ENCODE data around the gene MALT1.

DNA sequence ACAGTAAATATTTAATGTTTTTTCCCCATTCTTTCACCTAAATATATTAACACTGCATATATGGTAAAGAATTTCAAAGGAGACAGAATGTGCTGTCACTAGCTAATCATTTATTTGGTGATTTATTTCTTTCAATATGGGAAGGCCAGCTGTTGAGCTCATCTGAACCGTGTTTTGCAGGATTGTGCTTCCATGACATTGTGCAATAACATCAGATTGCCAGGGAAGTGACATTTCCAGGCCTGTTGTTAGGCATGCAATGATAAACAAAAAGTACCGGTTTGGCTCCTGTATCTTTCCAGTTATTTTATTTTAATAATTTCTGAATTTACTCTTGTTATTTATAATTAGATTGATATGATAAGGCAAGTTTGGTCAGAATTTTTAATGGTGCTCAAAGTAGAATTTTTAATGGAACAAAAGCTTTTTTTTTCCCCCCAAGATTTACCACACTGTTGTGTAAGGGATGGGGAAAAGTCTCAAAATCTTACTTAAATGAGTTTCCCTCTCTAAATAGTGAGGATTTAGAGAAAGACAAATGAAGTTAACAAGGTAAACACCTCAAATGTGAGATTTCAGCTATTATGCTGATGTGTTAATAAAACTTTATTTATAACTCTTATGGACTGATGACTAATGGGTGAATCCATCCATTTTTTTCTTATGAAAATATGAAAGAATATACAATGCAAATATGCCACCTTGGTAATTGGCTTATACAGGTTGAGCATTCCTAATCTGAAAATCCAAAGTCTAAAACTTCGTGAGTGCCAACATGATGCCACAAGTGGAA, 52.7 kb downstream of the MALT1 start:
- no peak for TF ChIP-seq POLR2A (IDR thresholded peaks at IDR 0.05)
- TF ChIP-seq, protein P1, sequence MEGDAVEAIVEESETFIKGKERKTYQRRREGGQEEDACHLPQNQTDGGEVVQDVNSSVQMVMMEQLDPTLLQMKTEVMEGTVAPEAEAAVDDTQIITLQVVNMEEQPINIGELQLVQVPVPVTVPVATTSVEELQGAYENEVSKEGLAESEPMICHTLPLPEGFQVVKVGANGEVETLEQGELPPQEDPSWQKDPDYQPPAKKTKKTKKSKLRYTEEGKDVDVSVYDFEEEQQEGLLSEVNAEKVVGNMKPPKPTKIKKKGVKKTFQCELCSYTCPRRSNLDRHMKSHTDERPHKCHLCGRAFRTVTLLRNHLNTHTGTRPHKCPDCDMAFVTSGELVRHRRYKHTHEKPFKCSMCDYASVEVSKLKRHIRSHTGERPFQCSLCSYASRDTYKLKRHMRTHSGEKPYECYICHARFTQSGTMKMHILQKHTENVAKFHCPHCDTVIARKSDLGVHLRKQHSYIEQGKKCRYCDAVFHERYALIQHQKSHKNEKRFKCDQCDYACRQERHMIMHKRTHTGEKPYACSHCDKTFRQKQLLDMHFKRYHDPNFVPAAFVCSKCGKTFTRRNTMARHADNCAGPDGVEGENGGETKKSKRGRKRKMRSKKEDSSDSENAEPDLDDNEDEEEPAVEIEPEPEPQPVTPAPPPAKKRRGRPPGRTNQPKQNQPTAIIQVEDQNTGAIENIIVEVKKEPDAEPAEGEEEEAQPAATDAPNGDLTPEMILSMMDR (IDR thresholded peaks at IDR 0.05) = no peak
